GM19025 (cell line): ENCODE measurements around the gene GBE1.

Experiments
- ATAC-seq: cut with Tn5 transposase; IDR thresholded peaks from one replicate; pipeline ENCODE4 v1.9.1; 2021; ENCODE audit warnings: mild to moderate bottlenecking, low read depth, moderate library complexity; ENCODE audit not compliant: unreplicated experiment

The GBE1 gene

DNA sequence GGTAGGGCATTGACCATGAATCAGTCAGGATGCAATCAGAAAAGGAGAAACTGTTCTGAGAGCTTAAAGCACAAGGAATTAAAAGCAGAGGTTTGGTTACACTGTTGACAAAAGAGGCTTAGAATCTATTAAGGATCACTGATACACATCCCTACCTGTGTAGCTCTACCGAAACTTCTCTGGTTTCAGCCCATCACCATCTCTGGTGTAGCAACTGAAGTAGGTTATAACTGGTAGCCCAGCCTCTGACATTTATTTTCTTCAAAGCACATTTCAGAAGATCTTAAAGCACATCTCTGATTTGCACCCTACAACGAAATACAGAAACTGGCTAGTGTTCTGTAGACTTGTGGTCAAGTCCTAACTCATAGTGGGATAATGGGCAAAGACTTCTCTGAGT, 283.7 kb downstream of the GBE1 start:
- no peak for ATAC-seq

DNA sequence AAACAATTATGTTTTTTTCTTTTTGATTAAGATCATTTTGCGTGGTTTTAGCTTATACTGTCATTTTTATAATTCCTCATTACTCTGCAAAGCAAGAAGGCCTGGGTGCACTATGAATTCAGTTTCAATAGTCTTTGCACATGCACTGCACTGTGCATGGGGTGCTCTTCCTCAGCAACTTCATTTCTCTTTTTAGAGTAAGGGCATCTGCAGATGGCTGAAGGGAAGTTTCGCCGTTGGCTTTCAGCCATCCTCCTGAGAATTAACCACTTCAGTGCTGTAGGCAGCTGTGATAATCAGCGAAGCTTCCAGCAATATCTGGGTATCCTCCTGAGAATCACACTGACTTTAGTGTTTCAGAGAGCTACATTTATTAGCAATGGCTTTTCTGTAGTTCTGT, 284.8 kb downstream of the GBE1 start:
- ATAC-seq: no peak

DNA sequence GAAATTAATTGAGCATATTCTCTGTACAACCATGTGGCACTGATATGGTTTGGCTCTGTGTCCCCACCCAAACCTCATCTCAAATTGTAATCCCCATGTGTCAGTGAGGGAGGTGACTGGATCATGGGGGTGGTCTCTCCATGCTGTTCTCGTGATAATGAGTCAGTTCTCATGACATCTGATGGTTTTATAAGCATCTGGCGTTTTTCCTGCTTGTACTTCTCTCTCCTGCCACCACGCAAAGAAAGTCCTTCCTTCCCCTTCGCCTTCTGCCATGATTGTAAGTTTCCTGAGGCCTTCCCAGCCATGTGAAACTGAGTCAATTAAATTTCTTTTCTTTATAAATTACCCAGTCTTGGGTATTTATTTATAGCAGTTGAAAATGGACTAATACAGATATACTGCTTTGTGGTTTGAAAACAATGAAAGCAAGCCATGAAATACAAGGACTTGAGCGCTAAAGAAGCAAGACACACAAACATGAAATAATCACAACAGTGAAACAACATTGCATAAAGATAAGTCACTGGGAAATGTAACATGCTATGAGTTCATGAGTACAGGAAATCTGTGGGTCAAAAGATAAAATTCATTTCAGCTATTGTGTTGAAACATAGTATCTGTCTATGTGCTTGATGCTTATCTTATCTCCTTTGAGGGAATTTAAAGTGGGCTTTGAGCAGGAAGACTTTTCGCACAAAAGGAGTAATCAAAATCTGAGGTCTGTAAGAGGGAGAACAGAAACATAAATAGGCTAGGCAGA, 288.7 kb downstream of the GBE1 start:
- no peak for ATAC-seq

DNA sequence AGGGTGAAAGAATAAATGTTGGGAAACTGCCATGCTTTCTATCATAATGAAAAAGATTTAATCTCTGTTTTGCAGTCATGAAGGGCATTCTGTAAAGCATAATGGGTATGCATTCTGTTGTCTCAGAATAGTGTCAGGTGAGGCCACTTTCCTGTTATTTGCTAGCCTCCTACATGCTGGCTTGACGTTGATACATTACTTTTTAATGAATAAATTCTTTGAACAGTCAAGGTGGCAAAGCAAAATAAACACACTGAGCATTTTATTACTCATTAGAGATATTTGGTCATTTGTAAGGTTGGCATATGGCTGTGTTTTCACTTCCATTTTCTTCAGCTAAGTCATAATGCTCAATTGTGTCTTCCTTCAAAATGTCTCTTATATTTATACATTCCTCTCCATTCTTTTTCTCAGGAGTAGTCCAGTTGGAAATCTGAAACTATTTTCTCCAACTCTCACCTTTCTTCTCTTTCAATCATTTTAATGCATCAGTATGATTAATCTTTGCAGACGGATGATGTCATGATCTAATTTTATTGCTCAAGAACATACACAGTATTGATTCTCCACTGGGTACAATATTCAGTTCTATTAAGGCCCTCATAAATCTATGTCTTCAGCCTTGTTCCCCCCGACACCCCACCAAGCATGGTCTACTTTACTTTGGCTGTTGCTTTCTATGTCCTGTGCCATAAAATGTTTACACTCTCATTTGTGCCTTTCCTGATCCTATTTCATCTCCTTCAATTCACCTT, 290.7 kb downstream of the GBE1 start:
- ATAC-seq: peak; percentile 46

DNA sequence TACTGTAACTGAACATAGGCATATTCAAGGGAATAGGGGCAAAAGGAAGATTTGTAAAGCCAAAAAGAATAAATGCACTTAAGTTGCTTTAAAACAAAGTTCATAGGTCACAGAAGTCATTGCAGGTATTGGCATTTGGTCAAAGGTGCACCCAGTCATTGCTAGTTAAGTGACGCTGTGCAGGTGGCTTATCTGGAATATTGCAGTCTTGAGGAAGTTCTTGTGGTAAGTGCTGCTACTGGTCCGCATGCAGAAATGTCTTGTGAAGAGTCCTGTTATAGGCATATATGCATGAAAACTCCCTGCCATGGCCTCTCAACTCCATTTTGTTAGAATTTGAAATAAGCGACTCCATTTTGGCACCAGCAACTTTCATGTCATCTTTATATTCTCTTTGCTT, 293.1 kb downstream of the GBE1 start:
- ATAC-seq: no peak

DNA sequence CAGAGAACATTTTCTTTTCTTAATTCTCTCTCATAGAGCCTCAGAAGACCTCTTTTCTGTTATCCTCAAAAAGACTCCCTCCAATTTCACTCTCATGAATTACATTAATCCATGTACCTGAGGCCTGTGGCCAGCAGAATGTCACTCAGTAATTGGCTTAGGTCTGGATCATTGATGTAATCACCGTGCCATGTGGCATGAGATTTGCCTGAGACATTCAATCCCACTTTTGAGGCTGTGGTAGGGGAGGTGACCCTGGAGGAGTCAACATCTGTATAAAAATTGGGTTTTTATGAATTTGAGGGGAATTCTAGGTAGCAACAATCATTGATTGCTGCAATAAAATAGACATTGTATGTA, 295.3 kb downstream of the GBE1 start:
- no peak for ATAC-seq

DNA sequence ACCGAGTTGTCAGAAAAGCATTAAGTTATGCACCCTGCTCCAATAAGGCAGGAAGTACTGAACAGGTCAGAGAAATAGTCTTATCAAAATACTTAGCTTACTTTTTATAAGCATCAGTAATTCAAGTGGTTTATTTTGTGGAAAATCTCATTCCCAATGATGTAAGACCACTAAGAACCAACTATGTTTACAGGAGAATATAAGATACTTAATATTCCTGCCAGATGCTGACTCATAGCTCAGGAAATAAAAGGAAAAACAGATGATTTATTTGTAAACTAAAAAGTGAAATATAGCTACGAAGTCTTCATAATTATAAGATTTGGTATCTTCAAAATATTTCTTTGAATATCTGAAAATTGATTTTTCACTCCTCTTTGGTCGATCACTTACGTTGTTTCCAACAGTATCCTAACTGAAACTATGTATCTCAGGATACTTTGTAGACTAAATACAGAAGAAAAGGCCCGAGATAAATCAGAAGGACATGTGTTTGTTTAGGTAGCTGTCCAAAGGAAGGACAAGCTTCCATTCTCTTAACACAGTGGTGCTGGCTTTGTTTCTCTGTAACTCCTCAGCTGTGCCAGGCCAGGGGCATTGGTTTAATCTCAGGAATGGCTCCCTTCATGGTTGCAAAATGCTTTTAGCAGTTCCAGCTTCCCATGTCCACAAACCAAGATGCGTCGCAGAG, 295.8 kb downstream of the GBE1 start:
- ATAC-seq: no peak

DNA sequence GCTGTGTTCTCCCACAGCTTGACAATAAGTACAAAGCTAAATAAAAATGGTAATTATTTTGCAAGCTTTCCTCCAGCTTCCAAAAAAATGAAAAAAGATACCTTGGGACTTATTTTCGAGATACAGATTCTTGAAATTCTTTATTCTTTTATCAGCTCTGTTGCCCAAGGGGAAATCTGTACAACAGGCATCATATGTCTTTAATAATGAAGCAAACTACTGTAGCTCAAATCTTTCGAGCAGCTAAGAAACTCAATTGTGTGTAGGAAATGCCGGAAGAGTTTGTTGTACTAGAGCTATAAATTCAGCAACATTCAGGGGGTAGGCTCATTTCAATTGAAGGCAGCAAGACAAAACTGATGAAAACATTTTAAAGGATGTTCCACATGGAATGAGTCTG, 297.7 kb downstream of the GBE1 start:
- no peak for ATAC-seq

DNA sequence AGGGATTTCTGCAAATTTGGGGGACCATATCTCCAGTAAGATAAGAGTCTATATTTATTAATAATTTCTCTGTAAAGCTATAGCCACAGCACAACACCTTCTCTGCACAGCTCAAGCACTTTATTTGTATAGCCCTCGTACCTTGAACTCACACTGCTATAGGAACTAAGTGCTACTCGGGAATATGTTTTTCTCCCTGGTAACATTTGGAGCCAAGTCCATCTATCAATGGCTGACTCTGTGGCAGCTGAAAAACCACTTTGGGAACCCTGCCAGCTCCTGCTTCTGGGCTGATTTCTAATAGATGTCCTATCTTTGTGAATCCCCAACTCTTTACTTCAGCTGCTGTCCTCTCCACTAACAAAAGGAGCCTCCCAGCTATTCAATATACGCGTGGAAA, 298.5 kb downstream of the GBE1 start:
- no peak for ATAC-seq

DNA sequence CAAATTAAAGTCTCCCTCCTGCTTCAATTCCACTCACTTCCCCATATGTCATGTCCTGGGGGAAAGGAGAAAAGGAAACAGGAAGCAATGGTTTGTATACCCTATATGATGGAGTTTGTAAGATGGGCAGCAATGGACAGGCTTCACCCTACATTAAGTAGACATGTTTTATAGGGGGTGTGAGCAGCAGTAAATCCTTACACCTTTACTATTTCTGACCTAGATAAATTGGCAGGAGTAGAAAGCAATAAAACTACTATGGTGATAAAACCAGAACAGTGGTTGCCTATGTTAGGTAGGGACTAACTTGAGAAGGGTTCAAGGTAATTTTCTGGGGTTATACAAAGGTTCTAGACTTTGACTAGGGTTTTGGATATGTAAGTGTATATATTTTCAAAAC, 301.7 kb downstream of the GBE1 start:
- ATAC-seq: no peak

DNA sequence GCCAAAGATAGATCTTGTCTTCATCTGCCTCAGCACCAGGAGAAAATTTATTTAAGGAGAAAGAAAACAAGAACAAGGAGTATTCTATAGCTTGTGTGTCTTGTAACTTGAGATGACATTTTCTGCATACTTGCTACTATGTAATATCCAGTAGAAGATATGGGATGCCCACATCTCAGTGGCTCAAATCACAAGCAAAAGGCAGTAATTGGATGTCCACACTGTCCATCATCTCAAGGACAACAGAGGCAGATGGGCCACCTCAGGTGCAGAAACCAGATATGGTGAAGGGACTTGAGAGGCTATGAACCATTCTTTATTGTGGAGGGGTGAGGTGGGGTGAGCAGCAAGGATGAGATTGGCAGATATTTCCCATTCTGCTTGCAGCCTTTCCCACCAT, 309.0 kb downstream of the GBE1 start:
- no peak for ATAC-seq

DNA sequence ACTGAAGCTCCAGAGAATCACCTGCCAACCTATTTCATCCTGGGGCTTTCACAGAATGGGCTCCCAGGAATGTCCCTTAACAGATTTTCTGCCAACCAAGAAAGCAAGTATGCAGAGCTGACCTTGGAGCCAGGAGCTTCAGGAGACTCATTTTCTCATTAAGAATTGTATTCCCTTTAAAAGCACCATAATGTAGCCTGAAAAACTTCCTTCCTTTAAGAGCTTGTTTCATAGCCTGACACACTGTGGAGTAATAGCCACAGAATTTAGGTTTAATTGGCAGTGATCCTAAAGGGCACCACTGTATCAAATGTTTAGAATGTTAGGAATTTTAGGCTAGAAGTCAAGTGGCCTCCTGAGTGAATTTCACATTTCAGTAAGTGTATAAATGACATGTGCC, 309.8 kb downstream of the GBE1 start:
- no peak for ATAC-seq

DNA sequence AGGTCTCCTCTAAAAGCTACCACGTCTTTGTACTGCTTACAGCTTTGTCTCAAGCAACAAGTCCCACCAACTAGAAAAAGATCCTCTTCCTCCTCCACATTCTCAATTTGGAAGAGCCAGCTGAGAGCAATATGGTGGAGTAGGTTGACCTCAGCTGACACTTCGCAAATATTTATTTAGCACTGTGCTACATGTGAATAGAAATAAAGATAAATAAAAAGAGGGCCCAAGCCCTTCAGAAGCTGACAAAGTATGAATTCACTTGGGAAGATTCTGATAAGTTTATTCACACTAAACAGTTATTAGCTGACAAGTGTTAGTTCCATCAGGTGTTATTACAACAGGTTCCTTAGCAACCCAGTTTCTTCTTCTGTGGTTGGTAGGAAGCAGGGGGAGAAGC, 310.3 kb downstream of the GBE1 start:
- no peak for ATAC-seq

DNA sequence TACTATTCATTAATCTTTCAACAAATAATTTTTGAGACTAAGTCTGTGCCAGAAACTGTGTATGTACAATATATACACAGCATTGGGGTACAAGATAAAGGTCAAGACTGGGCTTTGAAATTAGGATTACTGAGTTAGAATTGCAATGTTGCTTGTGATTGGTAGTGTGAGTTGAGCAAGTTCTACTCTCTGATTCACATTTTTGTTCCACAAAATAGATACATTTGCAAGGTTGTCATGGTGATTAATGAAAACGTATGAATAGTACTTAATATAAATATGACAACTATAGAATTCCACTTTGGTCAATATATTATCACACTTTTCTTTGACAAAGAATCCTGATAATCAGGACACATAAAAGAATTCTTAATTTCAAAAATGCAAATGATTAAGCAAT, 314.6 kb downstream of the GBE1 start:
- no peak for ATAC-seq

DNA sequence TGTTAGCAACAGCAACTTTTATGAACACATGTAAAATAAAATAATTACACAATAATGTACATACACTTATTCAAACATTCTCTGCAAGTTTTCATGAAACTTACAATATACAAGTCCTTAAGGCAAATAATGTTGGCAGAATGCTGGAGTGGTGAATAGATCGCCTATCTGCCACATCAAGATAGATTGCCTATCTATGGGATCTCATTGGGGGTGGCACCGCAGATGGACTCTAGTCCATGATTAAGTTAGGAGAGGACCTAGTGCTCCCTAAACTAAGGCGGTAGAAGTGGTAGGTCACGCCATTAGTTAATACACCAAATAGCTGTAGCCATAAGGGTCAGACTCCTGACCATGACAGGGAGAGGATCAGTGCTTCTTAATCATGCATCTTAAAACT, 315.7 kb downstream of the GBE1 start:
- ATAC-seq: no peak

DNA sequence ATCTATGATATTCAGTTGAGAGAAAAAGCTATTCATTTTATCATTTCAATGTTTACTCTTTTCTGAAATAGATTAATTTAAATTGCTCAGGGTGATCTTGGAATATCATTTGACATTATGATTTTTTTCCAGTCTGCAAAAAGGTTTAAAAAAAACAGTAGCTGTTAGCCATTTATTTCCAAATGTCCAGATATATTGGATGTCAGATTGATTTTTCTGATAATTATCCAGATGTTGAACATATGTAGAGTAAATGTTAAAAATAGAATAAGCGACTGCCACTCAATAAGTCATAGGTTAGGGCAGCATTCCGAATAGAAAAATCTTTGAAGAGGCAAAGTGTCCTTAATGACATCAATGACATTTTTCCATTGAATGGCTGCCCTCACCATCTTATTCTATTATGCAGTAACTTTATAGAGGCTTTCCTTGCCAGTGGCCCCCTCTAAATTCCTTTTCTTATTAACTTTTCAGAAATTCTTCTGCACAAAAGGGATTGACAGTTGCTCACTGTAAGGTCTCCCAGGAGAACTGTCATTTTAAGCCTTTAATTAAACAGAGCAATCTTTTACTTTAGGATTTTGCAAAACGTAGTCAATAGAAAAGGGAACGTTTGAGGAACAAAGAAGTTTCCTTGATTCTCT, 316.5 kb downstream of the GBE1 start:
- ATAC-seq: no peak

DNA sequence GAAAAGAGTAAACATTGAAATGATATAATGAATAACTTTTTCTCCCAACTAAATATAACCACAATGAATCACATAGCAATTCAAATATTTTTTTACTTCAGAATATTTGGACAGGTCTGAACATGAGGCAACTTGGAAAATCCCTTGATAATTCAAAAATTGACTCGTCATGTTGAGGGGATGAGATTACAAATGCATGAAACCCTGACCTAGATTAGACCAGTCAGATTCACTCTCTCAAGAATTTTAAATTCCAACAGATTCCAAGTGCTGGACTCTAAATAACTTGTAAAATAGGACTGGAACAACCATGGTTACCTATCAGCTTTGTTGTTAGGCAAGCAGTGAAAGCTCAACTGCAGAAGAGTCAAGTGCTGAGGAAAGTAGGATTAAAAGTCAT, 317.5 kb downstream of the GBE1 start:
- no peak for ATAC-seq

DNA sequence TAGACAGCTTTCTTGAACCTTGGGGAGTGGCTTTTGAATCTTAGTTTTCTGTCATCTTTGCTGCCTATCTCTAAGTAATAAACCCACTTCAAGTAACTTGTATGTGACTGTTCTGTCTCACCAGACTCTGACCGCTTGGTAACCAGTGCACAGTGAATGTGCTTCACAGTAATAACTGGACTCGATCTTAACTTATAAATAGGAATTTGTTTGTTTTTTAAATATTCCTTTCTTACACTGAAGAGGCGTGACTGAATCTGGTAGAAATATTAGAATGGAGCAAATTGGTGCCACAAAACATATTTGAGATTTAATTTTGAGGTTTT, 318.0 kb downstream of the GBE1 start:
- ATAC-seq: no peak

DNA sequence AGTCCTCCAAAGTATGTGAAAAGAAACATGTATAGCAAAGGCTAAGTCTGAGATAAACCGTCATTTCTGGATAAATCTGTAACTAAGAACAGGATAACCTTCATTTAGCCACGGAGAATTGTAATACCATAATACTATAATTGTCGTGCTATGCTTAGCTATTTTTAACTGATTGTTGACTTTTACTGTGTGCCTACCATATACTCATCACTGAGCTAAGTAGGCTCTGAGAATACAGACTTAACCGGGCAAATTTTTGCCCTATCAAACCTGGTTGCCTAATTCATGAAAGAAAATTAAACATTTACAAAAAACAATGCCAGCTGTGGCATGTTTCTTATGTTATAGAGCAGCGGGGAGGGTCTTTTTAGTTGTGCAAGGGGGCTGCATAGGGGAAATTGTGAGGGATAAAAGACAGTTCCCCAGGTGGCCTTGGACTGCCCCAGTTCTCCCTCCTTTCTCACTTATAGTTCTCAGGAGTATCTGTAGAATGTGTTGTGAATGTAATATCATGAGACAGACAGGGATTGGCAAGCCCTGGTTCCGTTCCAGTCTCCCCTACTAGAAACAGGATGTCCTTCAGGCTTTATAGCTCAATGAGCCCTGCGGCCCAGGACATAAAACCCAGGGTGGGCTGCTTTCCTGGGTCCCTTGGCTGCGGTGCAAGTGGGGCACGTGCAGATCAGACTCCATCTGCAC, 318.5 kb downstream of the GBE1 start:
- no peak for ATAC-seq

DNA sequence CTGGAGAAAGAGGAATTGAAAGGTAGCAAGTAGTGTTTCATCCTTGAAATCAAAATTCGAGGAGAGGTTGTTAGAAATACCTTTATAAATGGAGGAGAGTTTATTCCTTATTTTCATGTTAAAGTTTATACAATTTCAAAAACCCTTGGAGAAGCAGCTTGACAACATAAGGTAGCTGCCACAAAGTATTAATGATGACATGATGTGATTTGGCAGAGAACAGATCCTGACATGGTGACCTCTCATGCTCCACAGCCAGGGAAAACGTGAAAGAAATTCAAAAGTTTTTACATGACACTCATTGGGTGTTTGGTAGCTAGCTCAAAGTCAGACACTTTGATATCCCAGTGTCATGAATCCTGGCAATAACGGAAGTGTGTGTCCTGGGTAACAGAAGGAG, 320.8 kb downstream of the GBE1 start:
- no peak for ATAC-seq
